Urinary bladder (tissue), 4 donors: ENCODE data around the gene GGCT. TPM values are rescaled to one million over a fixed set of nuclear protein-coding genes. Genes with fewer than 3 reads are reported as not detected.
A peak's percentile ranks its signal among the peaks of the same experiment; 100 is the strongest.

Source experiments
- DNase-seq: peaks from one replicate; pipeline ENCODE4 v3.0.0-alpha.2; 2015; ENCODE audit errors: extremely low spot score
- H3K27ac ChIP-seq: one replicate; pipeline ENCODE4 v1.5.1; 2013; ENCODE audit warnings: low read depth, mild to moderate bottlenecking, moderate library complexity
- H3K36me3 ChIP-seq: one replicate; pipeline ENCODE4 v1.6.1; 2013; ENCODE audit warnings: mild to moderate bottlenecking, moderate library complexity; ENCODE audit not compliant: insufficient read depth
- H3K4me1 ChIP-seq: one replicate; pipeline ENCODE4 v1.6.1; 2013; ENCODE audit warnings: mild to moderate bottlenecking, moderate library complexity; ENCODE audit not compliant: insufficient read depth
- H3K4me3 ChIP-seq: one replicate; pipeline ENCODE4 v1.5.1; 2013; ENCODE audit warnings: low read depth, low read length
- WGBS: extraction: QIAGEN DNeasy Blood & Tissue Kit; methylation state at CpG from one replicate; pipeline ENCODE4 v1.1.7; 2013; 5-methylcytosine and 5-hydroxymethylcytosine counted together
- polyA plus RNA-seq: library from polyadenylated mRNA; stranded (reverse); fragments of 200-250 nt; gene quantifications from one replicate; pipeline ENCODE4 v1.2.3, GENCODE V29; 2013
- total RNA-seq: library from RNA; depleted of rRNA; stranded (reverse); fragments of >200 nt; gene quantifications from one replicate; pipeline ENCODE4 v1.2.3, GENCODE V29; 2014
- donor health status: healthy with polysubstance abuse.
- donor health status: healthy.

The GGCT gene
- total and polyA plus RNA-seq, 2 donors = 33.6 to 36.1 TPM

GRCh38 chr7:30479202-30480120 lies 25.2 kb downstream of the GGCT start:
- H3K4me1 ChIP-seq = no peaks in the 10 kb centered on the region
- WGBS = 82% methylated on average over 14 of the region's 14 CpGs
- H3K27ac ChIP-seq = no peak overlapping the region
- H3K4me3 ChIP-seq = peak overlapping the region; percentile 70
- H3K36me3 ChIP-seq = no peaks in the 10 kb centered on the region
- no peak for DNase-seq

- H3K4me1 ChIP-seq = no peaks in the 10 kb centered on the region
- H3K4me3 ChIP-seq = peak within 1 kb of the TSS; percentile 70
- H3K27ac ChIP-seq = peak within 1 kb of the TSS; percentile 85
- peaks cover 1% of the 10 kb centered on the region for H3K36me3 ChIP-seq
- DNase-seq = no peak
- WGBS = under 1% methylated on average over 76 of the region's 77 CpGs
These were observed 26.1 kb downstream of the GGCT start, which contains the start of gene NOD1 for GRCh38 chr7:30478349-30479201. Gene NOD1, minus strand, starts transcription at chr7:30478784. Its CDS starts 21,863 bp downstream, at chr7:30456921.

GRCh38 chr7:30476459-30477145 lies 28.0 kb downstream of the GGCT start:
- Histone ChIP-seq H3K4me3 (no peak overlapping the region), H3K4me1 (no peaks in the 10 kb centered on the region), H3K36me3 (peaks cover 1% of the 10 kb centered on the region), H3K27ac (no peak overlapping the region)
- DNase-seq = no peak
- 79% methylated on average over 10 of the region's 10 CpGs for WGBS

- DNase-seq = no peak
- no peak overlapping the region for H3K4me3 ChIP-seq
- no peak overlapping the region for H3K27ac ChIP-seq
- H3K4me1 ChIP-seq = no peaks in the 10 kb centered on the region
- H3K36me3 ChIP-seq = peaks cover 1% of the 10 kb centered on the region
- WGBS = 80% methylated on average over 6 of the region's 6 CpGs
These were observed 29.0 kb downstream of the GGCT start for GRCh38 chr7:30475580-30475979.

GRCh38 chr7:30474893-30475292 lies 29.7 kb downstream of the GGCT start:
- peaks cover 1% of the 10 kb centered on the region for H3K36me3 ChIP-seq
- DNase-seq = no peak
- WGBS = 70% methylated on average over 2 of the region's 2 CpGs
- no peaks in the 10 kb centered on the region for H3K4me1 ChIP-seq
- no peak overlapping the region for H3K27ac ChIP-seq
- H3K4me3 ChIP-seq = no peak overlapping the region

- no peak for DNase-seq
- Histone ChIP-seq H3K4me3 (no peak overlapping the region), H3K27ac (no peak overlapping the region), H3K36me3 (peaks cover 1% of the 10 kb centered on the region), H3K4me1 (no peaks in the 10 kb centered on the region)
- WGBS = 94% methylated on average over 10 of the region's 10 CpGs
These were observed 30.1 kb downstream of the GGCT start for GRCh38 chr7:30474485-30474884.

- Histone ChIP-seq H3K4me3 (no peak overlapping the region), H3K27ac (no peak overlapping the region), H3K36me3 (peaks cover 1% of the 10 kb centered on the region), H3K4me1 (no peaks in the 10 kb centered on the region)
- DNase-seq = no peak
- 96% methylated on average over 1 of the region's 1 CpG for WGBS
These were observed 30.7 kb downstream of the GGCT start for GRCh38 chr7:30473903-30474302.

- peaks cover 1% of the 10 kb centered on the region for H3K36me3 ChIP-seq
- no peak for DNase-seq
- no peaks in the 10 kb centered on the region for H3K4me1 ChIP-seq
- no peak overlapping the region for H3K27ac ChIP-seq
- no peak overlapping the region for H3K4me3 ChIP-seq
- WGBS = 49% methylated on average over 4 of the region's 4 CpGs
These were observed 31.5 kb downstream of the GGCT start for GRCh38 chr7:30472784-30473775.

- 77% methylated on average over 4 of the region's 4 CpGs for WGBS
- no peak for DNase-seq
These were observed 32.4 kb downstream of the GGCT start for GRCh38 chr7:30472081-30472783.

GRCh38 chr7:30471205-30471604 lies 33.4 kb downstream of the GGCT start:
- WGBS = 28% methylated on average over 2 of the region's 2 CpGs
- Histone ChIP-seq H3K36me3 (peaks cover 1% of the 10 kb centered on the region), H3K4me3 (no peak overlapping the region), H3K4me1 (no peaks in the 10 kb centered on the region), H3K27ac (peak overlapping the region; percentile 24)
- no peak for DNase-seq

More at GRCh38 chr7:30472081-30472783, 32.4 kb downstream of the GGCT start:
- Histone ChIP-seq H3K4me1 (no peaks in the 10 kb centered on the region), H3K27ac (no peak overlapping the region), H3K36me3 (peaks cover 1% of the 10 kb centered on the region), H3K4me3 (no peak overlapping the region)

GRCh38 chr7:30470771-30471170 lies 33.9 kb downstream of the GGCT start:
- Histone ChIP-seq H3K36me3 (peaks cover 1% of the 10 kb centered on the region), H3K4me1 (no peaks in the 10 kb centered on the region), H3K4me3 (no peak overlapping the region), H3K27ac (peak overlapping the region; percentile 49)
- 7% methylated on average over 6 of the region's 6 CpGs for WGBS
- DNase-seq = no peak
